Activated naive CD8-positive, alpha-beta T cell treated with anti-CD3 and anti-CD28 coated beads, Interleukin-2, amount 50 U/mL, for 24 hours (primary cell): Measurements from ENCODE around the gene SLC25A11.
A peak's percentile ranks its signal among the peaks of the same experiment; 100 is the strongest.

Experiments
- ATAC-seq: fragments of 150-1000 bp; cut with Tn5 transposase; one replicate; pipeline ENCODE4 v1.10.0; 2021
- DNase-seq: peaks from one replicate; pipeline ENCODE4 v3.0.0; 2021
- H3K27ac Mint-ChIP-seq: one replicate; pipeline ENCODE4 v1.8.0; 2021; ENCODE audit warnings: mild to moderate bottlenecking, mixed read lengths
- H3K27me3 Mint-ChIP-seq: one replicate; pipeline ENCODE4 v1.8.0; 2021; ENCODE audit warnings: mixed read lengths
- H3K36me3 Mint-ChIP-seq: one replicate; pipeline ENCODE4 v1.8.0; 2021; ENCODE audit warnings: low read depth, mixed read lengths
- H3K4me1 Mint-ChIP-seq: one replicate; pipeline ENCODE4 v1.8.0; 2021; ENCODE audit warnings: mixed read lengths
- H3K4me3 Mint-ChIP-seq: one replicate; pipeline ENCODE4 v1.8.0; 2021; ENCODE audit warnings: mild to moderate bottlenecking, moderate library complexity, mixed read lengths
- H3K9me3 Mint-ChIP-seq: one replicate; pipeline ENCODE4 v1.8.0; 2021; ENCODE audit warnings: mixed read lengths

Gene SLC25A11

GRCh38 chr17:4951486-4951885 lies 11.6 kb upstream of the SLC25A11 start:
- Mint-ChIP-seq H3K4me1 (peaks cover 24% of the 10 kb centered on the region), H3K36me3 (peaks cover 13% of the 10 kb centered on the region), H3K4me3 (peak overlapping the region; percentile 99), H3K27ac (peak overlapping the region; percentile 92), H3K9me3 (no peaks in the 10 kb centered on the region), H3K27me3 (peaks cover 1% of the 10 kb centered on the region)
- DNase-seq: no peak
- no peak for ATAC-seq

- DNase-seq: peak; percentile 28
- peaks cover 29% of the 10 kb centered on the region for H3K4me1 Mint-ChIP-seq
- no peaks in the 10 kb centered on the region for H3K9me3 Mint-ChIP-seq
- H3K27me3 Mint-ChIP-seq: peaks cover 1% of the 10 kb centered on the region
- H3K4me3 Mint-ChIP-seq: peak within 1 kb of the TSS; percentile 99
- peaks cover 20% of the 10 kb centered on the region for H3K36me3 Mint-ChIP-seq
- peak within 1 kb of the TSS; percentile 92 for H3K27ac Mint-ChIP-seq
- ATAC-seq: no peak
Observed at GRCh38 chr17:4950746-4951204, 10.9 kb upstream of the SLC25A11 start, which contains the start of gene ENO3. TSS of gene ENO3 (plus strand) at chr17:4951119. CDS start at chr17:4951830, 711 bp downstream.

- peak; percentile 48 for DNase-seq
- Mint-ChIP-seq H3K27ac (peak overlapping the region; percentile 92), H3K4me1 (peaks cover 35% of the 10 kb centered on the region), H3K27me3 (peaks cover 1% of the 10 kb centered on the region), H3K9me3 (no peaks in the 10 kb centered on the region), H3K4me3 (peak overlapping the region; percentile 99), H3K36me3 (peaks cover 26% of the 10 kb centered on the region)
- peak; percentile 11 for ATAC-seq
Observed at GRCh38 chr17:4950075-4950745, 10.4 kb upstream of the SLC25A11 start.

GRCh38 chr17:4949321-4950074 lies 9.7 kb upstream of the SLC25A11 start:
- H3K27ac Mint-ChIP-seq: peak overlapping the region; percentile 92
- peaks cover 32% of the 10 kb centered on the region for H3K36me3 Mint-ChIP-seq
- H3K9me3 Mint-ChIP-seq: no peaks in the 10 kb centered on the region
- DNase-seq: peak; percentile 79
- ATAC-seq: peak; percentile 16
- H3K4me3 Mint-ChIP-seq: peak overlapping the region; percentile 99
- peaks cover 42% of the 10 kb centered on the region for H3K4me1 Mint-ChIP-seq
- H3K27me3 Mint-ChIP-seq: peaks cover 1% of the 10 kb centered on the region

GRCh38 chr17:4948931-4949320 lies 9.1 kb upstream of the SLC25A11 start:
- Mint-ChIP-seq H3K4me1 (peaks cover 48% of the 10 kb centered on the region), H3K9me3 (no peaks in the 10 kb centered on the region), H3K36me3 (peaks cover 36% of the 10 kb centered on the region), H3K27me3 (peaks cover 1% of the 10 kb centered on the region), H3K27ac (peak overlapping the region; percentile 100), H3K4me3 (peak overlapping the region; percentile 99)
- ATAC-seq (peak; percentile 34), DNase-seq (peak; percentile 81)

- H3K27ac Mint-ChIP-seq: peak within 1 kb of the TSS; percentile 100
- DNase-seq (peak; percentile 90), ATAC-seq (peak; percentile 12)
- peaks cover 1% of the 10 kb centered on the region for H3K27me3 Mint-ChIP-seq
- peaks cover 54% of the 10 kb centered on the region for H3K4me1 Mint-ChIP-seq
- H3K9me3 Mint-ChIP-seq: no peaks in the 10 kb centered on the region
- H3K36me3 Mint-ChIP-seq: peaks cover 36% of the 10 kb centered on the region
- H3K4me3 Mint-ChIP-seq: peak within 1 kb of the TSS; percentile 99
Observed at GRCh38 chr17:4948166-4948930, 8.5 kb upstream of the SLC25A11 start, which contains the start of gene PFN1. TSS of gene PFN1 (minus strand) at chr17:4948530. CDS start at chr17:4948394, 136 bp downstream.

- peaks cover 43% of the 10 kb centered on the region for H3K36me3 Mint-ChIP-seq
- peaks cover 61% of the 10 kb centered on the region for H3K4me1 Mint-ChIP-seq
- H3K27me3 Mint-ChIP-seq: peaks cover 1% of the 10 kb centered on the region
- ATAC-seq (peak; percentile 3), DNase-seq (peak; percentile 77)
- no peaks in the 10 kb centered on the region for H3K9me3 Mint-ChIP-seq
- peak overlapping the region; percentile 99 for H3K4me3 Mint-ChIP-seq
- H3K27ac Mint-ChIP-seq: peak overlapping the region; percentile 100
Observed at GRCh38 chr17:4947411-4948165, 7.7 kb upstream of the SLC25A11 start.

- H3K27me3 Mint-ChIP-seq: peaks cover 1% of the 10 kb centered on the region
- peak overlapping the region; percentile 100 for H3K27ac Mint-ChIP-seq
- peaks cover 67% of the 10 kb centered on the region for H3K4me1 Mint-ChIP-seq
- ATAC-seq (no peak), DNase-seq (no peak)
- peaks cover 48% of the 10 kb centered on the region for H3K36me3 Mint-ChIP-seq
- peak overlapping the region; percentile 99 for H3K4me3 Mint-ChIP-seq
- H3K9me3 Mint-ChIP-seq: no peaks in the 10 kb centered on the region
Observed at GRCh38 chr17:4947010-4947410, 7.2 kb upstream of the SLC25A11 start.

- Mint-ChIP-seq H3K4me3 (peak overlapping the region; percentile 99), H3K9me3 (no peaks in the 10 kb centered on the region), H3K4me1 (peaks cover 70% of the 10 kb centered on the region), H3K36me3 (peaks cover 54% of the 10 kb centered on the region), H3K27me3 (peaks cover 1% of the 10 kb centered on the region), H3K27ac (peak overlapping the region; percentile 100)
- ATAC-seq: no peak
- no peak for DNase-seq
Observed at GRCh38 chr17:4946312-4946976, 6.6 kb upstream of the SLC25A11 start.

- no peak for ATAC-seq
- DNase-seq: no peak
- Mint-ChIP-seq H3K4me1 (peaks cover 70% of the 10 kb centered on the region), H3K4me3 (peak overlapping the region; percentile 99), H3K9me3 (no peaks in the 10 kb centered on the region), H3K27me3 (peaks cover 1% of the 10 kb centered on the region), H3K36me3 (peaks cover 59% of the 10 kb centered on the region), H3K27ac (peak overlapping the region; percentile 100)
Observed at GRCh38 chr17:4945944-4946280, 6.1 kb upstream of the SLC25A11 start.

- H3K4me3 Mint-ChIP-seq: peak overlapping the region; percentile 99
- peaks cover 59% of the 10 kb centered on the region for H3K36me3 Mint-ChIP-seq
- peak; percentile 59 for ATAC-seq
- peaks cover 1% of the 10 kb centered on the region for H3K27me3 Mint-ChIP-seq
- H3K4me1 Mint-ChIP-seq: peaks cover 64% of the 10 kb centered on the region
- DNase-seq: peak; percentile 88
- no peaks in the 10 kb centered on the region for H3K9me3 Mint-ChIP-seq
- H3K27ac Mint-ChIP-seq: peak overlapping the region; percentile 100
Observed at GRCh38 chr17:4945176-4945943, 5.5 kb upstream of the SLC25A11 start.

GRCh38 chr17:4944554-4945175 lies 4.8 kb upstream of the SLC25A11 start:
- Mint-ChIP-seq H3K9me3 (no peaks in the 10 kb centered on the region), H3K27ac (peak overlapping the region; percentile 100), H3K4me1 (peaks cover 63% of the 10 kb centered on the region), H3K27me3 (peaks cover 3% of the 10 kb centered on the region), H3K36me3 (peaks cover 59% of the 10 kb centered on the region), H3K4me3 (peak overlapping the region; percentile 99)
- DNase-seq: peak; percentile 52
- no peak for ATAC-seq
